GM12801 (cell line): ENCODE results near the gene B3GAT2.

Experiments used
- TF ChIP-seq, protein P1 (sequence below): IDR thresholded peaks from one replicate; pipeline ENCODE4 v1.5.1; 2011; ENCODE audit warnings: control low read depth; ENCODE audit not compliant: insufficient read length; ENCODE audit errors: extremely low read depth

The B3GAT2 gene

DNA sequence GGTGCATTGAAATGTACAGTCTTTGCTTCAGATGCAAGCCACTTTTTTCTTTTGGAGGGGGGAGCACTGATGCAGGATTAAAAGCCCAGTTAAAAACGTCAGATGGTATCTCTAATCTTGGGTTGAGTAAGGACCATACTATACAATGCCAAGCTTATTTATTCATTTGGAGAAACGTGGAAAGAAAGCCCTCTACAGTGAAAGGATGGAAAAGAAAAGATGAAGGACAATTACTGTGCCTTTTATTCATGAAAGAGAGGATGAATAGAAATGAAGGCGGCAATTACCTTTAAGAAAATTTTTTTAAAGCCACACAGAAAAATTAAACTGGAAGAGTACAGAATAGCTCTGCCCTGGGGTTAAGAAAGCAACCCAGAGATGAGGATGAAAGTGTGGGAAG is 2.7 kb downstream of the B3GAT2 start:
- TF ChIP-seq, protein P1, sequence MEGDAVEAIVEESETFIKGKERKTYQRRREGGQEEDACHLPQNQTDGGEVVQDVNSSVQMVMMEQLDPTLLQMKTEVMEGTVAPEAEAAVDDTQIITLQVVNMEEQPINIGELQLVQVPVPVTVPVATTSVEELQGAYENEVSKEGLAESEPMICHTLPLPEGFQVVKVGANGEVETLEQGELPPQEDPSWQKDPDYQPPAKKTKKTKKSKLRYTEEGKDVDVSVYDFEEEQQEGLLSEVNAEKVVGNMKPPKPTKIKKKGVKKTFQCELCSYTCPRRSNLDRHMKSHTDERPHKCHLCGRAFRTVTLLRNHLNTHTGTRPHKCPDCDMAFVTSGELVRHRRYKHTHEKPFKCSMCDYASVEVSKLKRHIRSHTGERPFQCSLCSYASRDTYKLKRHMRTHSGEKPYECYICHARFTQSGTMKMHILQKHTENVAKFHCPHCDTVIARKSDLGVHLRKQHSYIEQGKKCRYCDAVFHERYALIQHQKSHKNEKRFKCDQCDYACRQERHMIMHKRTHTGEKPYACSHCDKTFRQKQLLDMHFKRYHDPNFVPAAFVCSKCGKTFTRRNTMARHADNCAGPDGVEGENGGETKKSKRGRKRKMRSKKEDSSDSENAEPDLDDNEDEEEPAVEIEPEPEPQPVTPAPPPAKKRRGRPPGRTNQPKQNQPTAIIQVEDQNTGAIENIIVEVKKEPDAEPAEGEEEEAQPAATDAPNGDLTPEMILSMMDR = no peak

DNA sequence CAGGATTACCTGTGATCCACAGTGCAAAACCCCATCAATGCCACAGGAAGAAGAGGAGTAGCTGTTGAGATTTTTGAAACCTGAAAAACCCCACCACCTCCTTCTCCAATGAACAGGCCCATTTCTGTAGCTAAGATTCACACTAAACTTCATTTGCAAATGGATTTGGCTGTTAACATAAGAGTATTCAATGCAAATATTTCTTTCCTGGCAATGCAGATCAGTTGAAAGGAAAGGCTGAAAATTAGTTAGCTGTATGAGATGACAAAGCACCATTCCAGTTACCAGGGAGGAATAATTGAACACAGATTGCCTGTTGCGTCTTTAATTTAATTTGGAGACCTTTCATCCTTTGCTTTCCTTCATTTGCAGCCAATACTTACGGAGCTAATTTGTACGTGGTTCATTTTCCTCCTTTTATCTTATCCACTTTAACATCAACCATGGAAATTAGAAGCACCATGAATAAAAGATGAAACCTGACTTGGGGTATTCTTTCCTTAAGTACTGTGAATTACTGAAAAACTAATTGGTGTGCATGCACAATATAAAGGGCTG is 4.2 kb downstream of the B3GAT2 start:
- TF ChIP-seq, protein P1 = no peak

DNA sequence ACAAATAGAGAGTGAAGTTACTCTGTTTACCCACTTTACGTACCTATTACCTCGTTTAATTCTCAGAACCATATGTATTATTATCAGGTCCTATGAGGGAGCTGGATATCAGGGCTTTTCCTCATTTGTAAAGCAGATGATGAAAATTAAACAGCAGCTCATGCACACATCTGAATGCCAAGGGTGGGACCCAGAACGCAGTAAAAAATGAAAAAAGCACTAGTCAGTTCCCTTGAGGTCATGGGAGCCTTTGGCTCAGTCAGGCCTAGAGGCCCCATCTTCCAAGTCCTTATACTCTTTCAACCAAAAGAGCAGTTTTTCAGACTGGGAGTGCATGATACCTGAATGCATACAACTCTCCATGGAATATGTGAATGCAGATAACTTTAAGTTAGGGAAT is 23.0 kb downstream of the B3GAT2 start:
- TF ChIP-seq, protein P1 = no peak

DNA sequence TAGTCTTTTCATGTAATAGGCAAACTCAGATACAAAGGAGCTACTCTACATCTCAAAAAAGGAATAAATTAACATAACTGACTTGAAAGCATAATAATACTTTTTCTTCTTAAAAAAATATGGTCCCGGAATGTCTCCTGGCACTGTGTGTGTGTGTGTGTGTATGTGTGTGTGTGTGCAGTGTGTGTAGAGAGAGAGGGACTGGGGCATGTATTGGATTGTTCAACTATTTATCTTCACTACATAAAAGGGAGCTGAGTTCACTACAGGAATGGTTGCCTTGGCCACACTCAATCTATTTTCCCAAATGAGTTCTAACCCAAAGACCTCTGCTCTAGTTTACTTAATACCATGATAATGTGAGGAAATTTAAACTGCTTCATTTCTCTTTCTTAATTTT is 51.1 kb downstream of the B3GAT2 start:
- TF ChIP-seq, protein P1 = no peak

DNA sequence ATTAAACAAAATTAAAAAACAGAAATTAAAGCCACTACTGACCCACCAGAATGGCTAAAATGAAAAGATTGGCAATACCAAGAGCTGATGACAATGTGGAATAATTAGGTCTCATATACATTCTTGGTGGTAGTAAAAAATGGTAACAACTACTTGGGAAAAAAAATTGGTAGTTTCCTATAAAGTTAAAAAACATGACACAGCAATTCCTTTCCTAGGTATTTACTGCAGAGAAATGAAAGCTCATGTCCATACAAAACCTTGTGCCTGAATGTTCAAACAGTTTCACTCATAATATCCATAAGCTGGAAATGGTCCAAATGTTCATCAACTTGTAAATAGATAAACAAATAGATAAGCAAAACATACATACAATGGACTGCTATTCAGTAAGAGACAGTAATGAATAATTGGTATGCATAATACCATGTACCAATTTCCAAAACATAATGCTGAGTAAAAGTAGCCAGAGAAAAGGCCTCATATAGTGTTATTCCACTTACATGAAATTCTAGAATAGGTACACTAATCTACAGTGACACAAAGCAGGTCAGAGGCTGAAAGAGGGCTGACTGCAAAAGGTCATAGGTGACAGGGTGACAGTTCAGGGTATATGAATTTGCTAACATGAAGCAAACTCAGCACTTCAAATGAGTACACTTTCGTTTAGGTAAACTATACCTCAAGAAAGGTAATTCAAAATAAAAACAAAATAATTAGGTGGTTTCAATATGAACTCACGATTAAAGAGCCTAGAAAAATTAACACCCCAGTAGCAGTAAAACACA is 53.0 kb downstream of the B3GAT2 start:
- TF ChIP-seq, protein P1 = no peak

DNA sequence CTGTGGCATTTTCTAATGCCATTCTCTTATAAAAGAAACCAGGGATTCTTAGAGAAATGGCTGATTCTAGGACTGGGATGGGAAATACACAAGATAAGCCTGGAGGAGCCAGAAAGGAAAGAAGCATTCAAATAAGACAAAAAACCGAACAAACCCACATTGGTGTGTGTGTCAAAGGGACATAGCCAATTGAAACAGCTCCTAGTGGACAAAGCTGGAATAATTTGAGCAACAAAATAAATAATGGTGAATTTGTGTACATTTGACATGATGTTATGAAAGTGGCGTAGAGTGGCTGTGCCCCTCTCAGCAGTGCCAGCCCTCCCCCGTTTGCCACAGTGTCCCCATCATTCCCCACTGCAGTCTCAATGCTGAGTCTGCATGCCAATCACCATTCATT is 55.5 kb downstream of the B3GAT2 start:
- TF ChIP-seq, protein P1 = no peak

DNA sequence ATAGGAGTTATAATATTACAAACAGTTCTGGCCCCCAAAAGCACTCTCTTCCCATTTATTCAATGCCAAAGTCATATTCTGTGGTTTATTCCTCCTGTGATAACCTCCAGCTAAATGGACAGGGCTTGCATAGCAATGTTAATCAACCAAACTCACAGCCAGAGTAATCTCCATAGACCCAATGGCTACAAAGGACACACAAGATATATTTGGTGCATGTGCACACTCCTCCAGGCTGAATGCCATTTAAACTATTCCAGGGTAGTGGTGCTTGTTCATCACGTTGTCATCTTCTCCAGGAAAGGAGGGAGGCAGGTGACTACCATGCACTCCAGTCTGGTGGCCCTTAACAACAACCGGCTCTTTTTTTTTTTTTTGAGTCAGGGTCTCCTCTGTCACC is 56.8 kb downstream of the B3GAT2 start:
- TF ChIP-seq, protein P1 = no peak
